ENCODE measurements around the gene UBE2D2.
"Not testable (repeated sequence)": the region's sequence is repeated elsewhere in the genome, so short reads cannot be mapped to it uniquely, and the experiment has no call there.

The UBE2D2 gene
- 55.7 to 92.3 (median 70.9) reads per million in 17 experiments for total RNA-seq

GRCh38 chr5:139560752-139561654 lies at the start of gene UBE2D2:
UBE2D2 (plus strand) TSS chr5:139561339; CDS start chr5:139561792, 453 bp downstream.
- DNase-seq = peak; percentile 99 to 100 (median 100)

GRCh38 chr5:139512786-139513390 lies 48.3 kb upstream of the UBE2D2 start:
- peak in 3 of 4 experiments; percentile 23 to 50 (median 42) for DNase-seq

GRCh38 chr5:139513434-139513833 lies 47.7 kb upstream of the UBE2D2 start:
- DNase-seq = peak; percentile 84 to 93 (median 90)

- peak in 2 of 4 experiments; percentile 18 to 21 for DNase-seq
These were observed 47.2 kb upstream of the UBE2D2 start for GRCh38 chr5:139513852-139514485.

GRCh38 chr5:139514486-139514856 lies 46.7 kb upstream of the UBE2D2 start:
- DNase-seq = no peak

GRCh38 chr5:139517683-139518564 lies 43.2 kb upstream of the UBE2D2 start:
- peak; percentile 89 to 96 (median 95) for DNase-seq

GRCh38 chr5:139523635-139524445 lies 37.3 kb upstream of the UBE2D2 start:
- DNase-seq = no peak

- no peak for DNase-seq
These were observed 36.7 kb upstream of the UBE2D2 start for GRCh38 chr5:139524446-139524845.

- DNase-seq = peak in 3 of 4 experiments; percentile 23 to 31 (median 27)
These were observed 36.1 kb upstream of the UBE2D2 start for GRCh38 chr5:139524940-139525585.

- DNase-seq = not testable (repeated sequence)
These were observed 35.4 kb upstream of the UBE2D2 start for GRCh38 chr5:139525586-139526308.

GRCh38 chr5:139526309-139527089 lies 34.6 kb upstream of the UBE2D2 start:
- DNase-seq = not testable (repeated sequence)

GRCh38 chr5:139527090-139527470 lies 34.1 kb upstream of the UBE2D2 start:
- not testable (repeated sequence) for DNase-seq

- DNase-seq = not testable (repeated sequence)
These were observed 33.2 kb upstream of the UBE2D2 start for GRCh38 chr5:139527896-139528467.

GRCh38 chr5:139528695-139529094 lies 32.4 kb upstream of the UBE2D2 start:
- DNase-seq = not testable (repeated sequence)

GRCh38 chr5:139530079-139530478 lies 31.1 kb upstream of the UBE2D2 start:
- DNase-seq = not testable (repeated sequence)

- no peak for DNase-seq
These were observed 29.4 kb upstream of the UBE2D2 start for GRCh38 chr5:139531772-139532169.

- peak; percentile 75 to 92 (median 83) for DNase-seq
These were observed 17.6 kb upstream of the UBE2D2 start for GRCh38 chr5:139543423-139543991.

- not testable (repeated sequence) for DNase-seq
These were observed 14.5 kb upstream of the UBE2D2 start for GRCh38 chr5:139546593-139546992.

All from suppressor macrophage (primary cell).